C1 segment of cervical spinal cord (tissue), 14 donors: ENCODE measurements around the gene OR14A16.

Experiments used
- DNase-seq, 14 donors: peaks; one replicate each; lab custom pipeline; 2025; lab: John Stamatoyannopoulos, UW

Gene OR14A16

GRCh38 chr1:247824023-247824422, at the start of gene OR14A16:
Gene OR14A16 (minus strand): TSS chr1:247824119. CDS start chr1:247815729, 8,390 bp downstream.
- DNase-seq = no peak

GRCh38 chr1:247865416-247865815, 41.5 kb upstream of the OR14A16 start:
- DNase-seq = no peak

- no peak for DNase-seq
These were observed 40.7 kb upstream of the OR14A16 start for GRCh38 chr1:247864644-247865043.

- DNase-seq = no peak
These were observed 38.8 kb upstream of the OR14A16 start for GRCh38 chr1:247862756-247863155.

- DNase-seq = no peak
These were observed 34.2 kb upstream of the OR14A16 start for GRCh38 chr1:247857985-247858619.

- peak in 1 of 14 donors; percentile 2 for DNase-seq
These were observed 33.4 kb upstream of the OR14A16 start, which contains the start of gene TRIM58 for GRCh38 chr1:247857069-247857984. Gene TRIM58 (plus strand): TSS chr1:247857187. CDS start chr1:247857247, 60 bp downstream.

- no peak for DNase-seq
These were observed 32.0 kb upstream of the OR14A16 start for GRCh38 chr1:247855911-247856310.

GRCh38 chr1:247854899-247855545, 31.1 kb upstream of the OR14A16 start:
- no peak for DNase-seq

- DNase-seq = no peak
These were observed 25.7 kb upstream of the OR14A16 start for GRCh38 chr1:247849616-247850015.

GRCh38 chr1:247848346-247848745, 24.4 kb upstream of the OR14A16 start:
- no peak for DNase-seq

- DNase-seq = no peak
These were observed 21.7 kb upstream of the OR14A16 start for GRCh38 chr1:247845693-247846017.

- DNase-seq = no peak
These were observed 21.2 kb upstream of the OR14A16 start for GRCh38 chr1:247845011-247845692.

GRCh38 chr1:247843411-247843810, 19.5 kb upstream of the OR14A16 start:
- DNase-seq = no peak

- no peak for DNase-seq
These were observed 17.9 kb upstream of the OR14A16 start, which contains the start of gene OR11L1 for GRCh38 chr1:247841796-247842195. Gene OR11L1 (minus strand): TSS chr1:247841896. CDS start chr1:247841896, 0 bp downstream.

- DNase-seq = no peak
These were observed 16.9 kb upstream of the OR14A16 start for GRCh38 chr1:247840818-247841217.

- DNase-seq = no peak
These were observed 9.7 kb upstream of the OR14A16 start for GRCh38 chr1:247833601-247834000.

GRCh38 chr1:247829656-247830055, 5.7 kb upstream of the OR14A16 start:
- DNase-seq = no peak

GRCh38 chr1:247825362-247825761, 1.4 kb upstream of the OR14A16 start:
- DNase-seq = no peak

GRCh38 chr1:247822060-247822459, 1.9 kb downstream of the OR14A16 start:
- DNase-seq = no peak

GRCh38 chr1:247812637-247813036, 11.3 kb downstream of the OR14A16 start:
- DNase-seq = no peak

- no peak for DNase-seq
These were observed 26.4 kb downstream of the OR14A16 start for GRCh38 chr1:247797518-247797917.

GRCh38 chr1:247769603-247770002, 54.3 kb downstream of the OR14A16 start:
- DNase-seq = no peak
